ENCODE data around the gene TMCC1.

GRCh38 chr3:129610276-129610675 lies 283.2 kb downstream of the TMCC1 start:
- TF ChIP-seq POLR2A (IDR thresholded peaks at IDR 0.05; ENCODE audit: low read length) (no peak), JUNB (IDR thresholded peaks at IDR 0.05) (no peak), GATA3 (IDR thresholded peaks at IDR 0.05; ENCODE audit: borderline replicate concordance) (no peak), BCL3 (IDR thresholded peaks at IDR 0.05) (no peak), CTCF (IDR thresholded peaks at IDR 0.05) (no peak), SREBF2 (IDR thresholded peaks at IDR 0.05) (no peak)

Measured in A549 (cell line).